GM19372 (cell line): Measurements from ENCODE around the gene HTRA1.

Experiments
- ATAC-seq: cut with Tn5 transposase; IDR thresholded peaks from one replicate; pipeline ENCODE4 v1.9.1; 2021; ENCODE audit warnings: mild to moderate bottlenecking, low read depth, moderate library complexity; ENCODE audit not compliant: unreplicated experiment

Gene HTRA1

GRCh38 chr10:122548407-122549085, 87.2 kb downstream of the HTRA1 start:
- no peak for ATAC-seq

- ATAC-seq = no peak
Observed at GRCh38 chr10:122549636-122550035, 88.3 kb downstream of the HTRA1 start.

DNA sequence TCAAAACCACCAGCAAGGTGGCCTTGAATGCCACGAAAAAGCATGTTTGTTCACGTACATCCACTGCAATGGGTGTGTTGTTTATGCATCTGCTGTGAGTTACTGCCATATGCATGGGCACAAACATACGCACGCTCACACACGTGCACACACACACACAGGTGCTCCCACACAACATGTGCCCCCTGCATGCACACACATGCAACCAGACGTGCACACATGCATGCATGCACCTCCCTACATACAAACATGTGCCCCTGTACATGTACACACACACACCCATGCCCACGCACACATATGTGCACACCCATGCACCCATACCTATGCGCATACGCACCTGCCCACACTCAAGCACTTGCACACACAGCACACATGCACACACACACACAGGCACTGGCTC, 89.1 kb downstream of the HTRA1 start:
- ATAC-seq = no peak

GRCh38 chr10:122550983-122551382, 89.6 kb downstream of the HTRA1 start:
- ATAC-seq = no peak

DNA sequence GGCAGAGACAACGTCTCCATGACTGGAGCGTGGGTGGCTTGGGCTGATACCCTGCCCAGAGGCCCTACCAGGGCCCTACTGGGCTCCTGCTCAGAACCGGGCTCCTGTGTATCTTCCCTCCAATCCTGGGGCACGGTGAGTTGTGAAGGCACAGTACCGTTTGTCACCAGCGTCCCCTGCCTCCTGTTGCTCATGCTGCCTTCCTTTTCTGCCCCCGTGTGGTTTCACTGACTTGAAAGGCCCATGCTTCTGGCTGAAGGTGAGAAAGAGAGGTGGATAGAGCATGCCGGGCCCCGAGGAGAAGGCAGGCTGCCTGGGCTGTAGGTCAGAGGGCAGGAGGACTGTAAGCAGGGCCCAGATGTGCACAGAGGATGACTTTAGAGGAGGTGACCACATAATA, 90.1 kb downstream of the HTRA1 start:
- ATAC-seq = no peak

DNA sequence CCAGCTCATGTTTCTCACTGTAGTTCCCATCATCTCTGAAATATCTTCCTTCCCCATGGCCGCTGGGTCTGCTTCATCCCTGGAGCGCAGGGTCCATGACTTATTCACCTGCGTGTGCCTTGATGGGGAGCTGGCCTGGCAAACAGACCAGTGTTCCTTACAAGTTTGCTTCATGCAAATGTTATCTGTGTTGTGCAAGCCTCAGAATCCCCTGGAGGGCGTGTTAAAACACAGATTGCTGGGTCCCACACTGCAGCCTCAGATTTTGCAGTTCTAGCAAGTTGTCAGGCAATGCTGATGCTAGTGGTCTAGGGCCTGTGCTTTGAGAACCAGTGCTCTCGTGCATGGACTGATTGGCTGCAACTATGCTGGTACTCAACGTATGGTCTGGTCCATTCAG, 92.0 kb downstream of the HTRA1 start:
- no peak for ATAC-seq

DNA sequence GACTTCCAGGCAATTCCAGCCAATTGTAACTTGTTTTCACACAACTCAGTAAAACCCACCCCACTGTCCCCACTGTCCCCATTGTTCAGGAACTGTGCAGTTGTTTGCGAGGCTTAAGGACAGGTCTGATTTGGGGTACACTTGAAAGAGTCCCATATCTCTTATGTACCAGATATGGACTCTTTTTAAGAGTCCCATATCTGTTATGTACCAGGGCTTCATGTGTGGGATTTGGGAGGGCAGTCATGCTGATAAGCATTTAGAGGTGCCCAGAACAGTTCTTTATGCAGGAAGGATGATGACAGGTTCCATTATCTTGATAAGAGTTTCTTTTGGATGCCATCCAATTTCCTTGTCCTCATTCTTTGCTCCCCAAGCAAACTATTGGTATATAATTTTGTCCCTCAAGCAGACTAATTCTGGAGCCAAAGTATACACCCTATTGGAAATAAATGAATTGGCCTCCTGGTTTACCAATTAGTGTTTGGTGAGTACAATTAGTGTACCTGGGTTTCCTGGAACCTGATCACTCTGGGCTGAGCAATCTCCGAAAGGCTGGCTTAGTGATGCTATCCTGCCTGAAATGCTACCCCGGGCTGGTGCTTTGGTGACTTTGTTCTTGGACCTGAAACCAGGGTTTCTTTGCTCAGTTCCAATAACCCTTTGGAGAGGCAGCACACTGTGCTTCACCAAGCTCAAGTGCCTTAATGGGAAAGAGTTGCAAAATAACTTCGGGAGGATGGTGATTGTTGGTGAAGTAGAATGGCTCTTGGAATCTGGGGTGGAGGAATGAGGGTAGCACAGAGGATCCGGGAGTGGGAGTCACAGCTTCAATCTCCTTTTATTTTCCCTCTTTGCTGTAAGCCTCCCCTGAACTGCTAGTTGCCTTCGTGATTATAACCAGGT, 93.0 kb downstream of the HTRA1 start:
- no peak for ATAC-seq

DNA sequence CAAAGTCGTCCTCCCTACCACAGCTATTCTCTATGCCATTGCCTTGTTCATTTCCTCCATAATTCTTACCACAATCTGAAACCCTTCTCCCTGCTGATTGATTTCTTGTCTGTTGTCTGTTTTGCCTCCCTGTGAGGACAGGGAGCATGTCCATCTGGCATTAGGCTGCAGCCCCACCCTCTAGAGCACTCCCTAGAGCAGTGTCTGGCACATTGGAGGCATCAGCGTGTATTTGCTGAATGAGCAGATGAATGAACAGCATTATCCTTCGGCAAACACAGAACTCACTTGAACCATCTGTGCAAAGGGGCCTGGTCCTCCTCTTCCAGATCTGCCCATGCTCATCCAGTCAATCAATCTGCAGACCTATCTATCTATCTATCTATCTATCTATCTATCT, 94.1 kb downstream of the HTRA1 start:
- ATAC-seq = no peak

- no peak for ATAC-seq
Observed at GRCh38 chr10:122557516-122557915, 96.2 kb downstream of the HTRA1 start.

GRCh38 chr10:122558452-122558851, 97.1 kb downstream of the HTRA1 start:
- no peak for ATAC-seq

GRCh38 chr10:122559228-122559627, 97.9 kb downstream of the HTRA1 start:
- no peak for ATAC-seq

- ATAC-seq = no peak
Observed at GRCh38 chr10:122560279-122560804, 99.0 kb downstream of the HTRA1 start, which contains the start of gene DMBT1. TSS of gene DMBT1 (plus strand) at chr10:122560754. CDS start at chr10:122560771, 17 bp downstream.

GRCh38 chr10:122561212-122561611, 99.9 kb downstream of the HTRA1 start:
- no peak for ATAC-seq

GRCh38 chr10:122561792-122562191, 100.4 kb downstream of the HTRA1 start:
- ATAC-seq = no peak
